SK-N-SH (cell line): ENCODE results near the gene NHS. TPM values are rescaled to one million over a fixed set of nuclear protein-coding genes. Genes with fewer than 3 reads are reported as not detected.
A peak's percentile ranks its signal among the peaks of the same experiment; 100 is the strongest.

ENCODE experiments used
- CTCF ChIA-PET: fragments of 300-600, 350-600 bp; formaldehyde crosslinking; extraction: SDS; loops from one replicate; lab custom pipeline; 2021; lab: Yijun Ruan, JAX
- POLR2A ChIA-PET: fragments of 350-600 bp; sonication (Branson Sonifier 250); formaldehyde crosslinking; extraction: SDS; loops from one replicate; lab custom pipeline; 2020; ENCODE audit warnings: antibody characterized with exemption, inconsistent platforms; lab: Yijun Ruan, JAX
- DNase-seq: peaks from one replicate; pipeline ENCODE4 v3.0.0; 2012
- H2AFZ ChIP-seq: fragments of 200-600 bp; sonication (generic); 2 replicates; pipeline ENCODE4 v1.8.1; 2016; ENCODE audit warnings: antibody characterized with exemption, mild to moderate bottlenecking, low read depth
- H3F3A ChIP-seq: fragments of 200-600 bp; sonication (generic); replicated peaks from 2 replicates; pipeline ENCODE3; 2016; ENCODE audit warnings: antibody characterized with exemption, mild to moderate bottlenecking; ENCODE audit not compliant: insufficient read depth
- H3K27ac ChIP-seq, 2 experiments: fragments of 200-500 bp in 1 of 2; fragments of 200-600 bp in 1 of 2; sonication (Bioruptor generic) in 1 of 2; sonication (generic), shearing (Covaris generic) in 1 of 2; 2 replicates each; pipeline versions ENCODE4 v1.5.1 to v1.6.1; 2014 to 2016; ENCODE audit warnings: low read depth in 2 of 2, inconsistent platforms in 1 of 2, low read length in 1 of 2, mild to moderate bottlenecking in 1 of 2, mixed read lengths in 1 of 2
- H3K27me3 ChIP-seq: fragments of 200-600 bp; sonication (generic), shearing (Covaris generic); 2 replicates; pipeline ENCODE4 v1.6.1; 2016; ENCODE audit warnings: mixed run types; ENCODE audit not compliant: insufficient read depth
- H3K36me3 ChIP-seq, 2 experiments: fragments of 200-500 bp in 1 of 2; fragments of 200-600 bp in 1 of 2; sonication (Bioruptor generic) in 1 of 2; sonication (generic) in 1 of 2; replicated peaks in 1 of 2; 2 replicates each; pipeline versions ENCODE3 to v1.5.1; 2014 to 2016; ENCODE audit warnings: low read length in 1 of 2, mild to moderate bottlenecking in 1 of 2; ENCODE audit not compliant: insufficient read depth in 2 of 2, control insufficient read depth in 1 of 2
- H3K4me1 ChIP-seq, 2 experiments: fragments of 200-500 bp in 1 of 2; fragments of 200-600 bp in 1 of 2; sonication (Bioruptor generic) in 1 of 2; sonication (generic), shearing (Covaris generic) in 1 of 2; 2 replicates each; pipeline versions ENCODE4 v1.5.1 to v1.6.1; 2014 to 2016; ENCODE audit warnings: low read depth in 1 of 2, low read length in 1 of 2, mixed run types in 1 of 2; ENCODE audit not compliant: insufficient read depth in 2 of 2, control insufficient read depth in 1 of 2
- H3K4me2 ChIP-seq: fragments of 200-600 bp; sonication (generic), shearing (Covaris generic); 2 replicates; pipeline ENCODE4 v1.6.1; 2017; ENCODE audit warnings: mixed run types
- H3K4me3 ChIP-seq, 2 experiments: fragments of 200-500 bp in 1 of 2; fragments of 200-600 bp in 1 of 2; sonication (Bioruptor generic) in 1 of 2; sonication (generic), shearing (Covaris generic) in 1 of 2; 2 replicates each; pipeline versions ENCODE4 v1.5.1 to v1.8.1; 2014 to 2016; ENCODE audit warnings: low read depth in 2 of 2, inconsistent platforms in 1 of 2, low read length in 1 of 2, mild to moderate bottlenecking in 1 of 2, mixed read lengths in 1 of 2, moderate library complexity in 1 of 2
- H3K79me2 ChIP-seq: fragments of 200-600 bp; sonication (generic); 2 replicates; pipeline ENCODE4 v1.8.1; 2017; ENCODE audit warnings: mild to moderate bottlenecking; ENCODE audit not compliant: insufficient read depth
- H3K9ac ChIP-seq: fragments of 200-600 bp; sonication (generic); 2 replicates; pipeline ENCODE4 v1.6.1; 2017; ENCODE audit warnings: mixed run types
- H3K9me2 ChIP-seq: fragments of 200-600 bp; sonication (generic); 2 replicates; pipeline ENCODE4 v1.6.1; 2017; ENCODE audit warnings: mixed run types
- H3K9me3 ChIP-seq: fragments of 200-600 bp; sonication (generic); 2 replicates; pipeline ENCODE4 v1.6.1; 2017; ENCODE audit warnings: mixed run types, mild to moderate bottlenecking, moderate library complexity
- H4K20me1 ChIP-seq: fragments of 200-600 bp; sonication (generic); 2 replicates; pipeline ENCODE4 v1.6.1; 2017; ENCODE audit warnings: mild to moderate bottlenecking, mixed run types; ENCODE audit not compliant: insufficient read depth
- FOXJ3 ChIP-seq: sonication (generic); formaldehyde crosslinking; IDR thresholded peaks from 2 replicates; pipeline ENCODE4 v1.5.1; 2020; ENCODE audit warnings: mild to moderate bottlenecking, missing genetic modification reagents
- GABPA ChIP-seq: IDR thresholded peaks from 2 replicates; pipeline ENCODE4 v1.4.0; 2012; ENCODE audit warnings: low read depth, mild to moderate bottlenecking
- JUND ChIP-seq: IDR thresholded peaks from 2 replicates; pipeline ENCODE4 v1.4.0; 2012
- MEF2A ChIP-seq: IDR thresholded peaks from 2 replicates; pipeline ENCODE4 v1.4.0; 2012; ENCODE audit warnings: low read depth, borderline replicate concordance
- NRF1 ChIP-seq: IDR thresholded peaks from 2 replicates; pipeline ENCODE4 v1.6.1; 2012; ENCODE audit warnings: low read depth, mild to moderate bottlenecking, low read length
- RAD21 ChIP-seq: IDR thresholded peaks from 2 replicates; pipeline ENCODE4 v1.6.1; 2012; ENCODE audit warnings: mild to moderate bottlenecking, low read length
- SMC3 ChIP-seq: IDR thresholded peaks from 2 replicates; pipeline ENCODE4 v1.6.1; 2012; ENCODE audit warnings: low read depth, low read length, improper control_type of control experiment
- TCF12 ChIP-seq: IDR thresholded peaks from 2 replicates; pipeline ENCODE4 v1.4.0; 2012
- YY1 ChIP-seq: IDR thresholded peaks from 2 replicates; pipeline ENCODE4 v1.4.0; 2012; ENCODE audit warnings: low read depth, mild to moderate bottlenecking
- WGBS: methylation state at CpG from one replicate; pipeline ENCODE4 v1.1.6; 2017; ENCODE audit warnings: low lambda C conversion rate; 5-methylcytosine and 5-hydroxymethylcytosine counted together
- polyA plus RNA-seq, 3 experiments: library from polyadenylated mRNA; depleted of rRNA; stranded (reverse); fragments of >200 nt; gene quantifications; 2 replicates each; pipeline ENCODE4 v1.2.3, GENCODE V29; 2012
- TF ChIP-seq, protein P1 (sequence below): IDR thresholded peaks from 2 replicates; pipeline ENCODE4 v1.4.0; 2012; ENCODE audit warnings: low read depth
- TF ChIP-seq, protein P2 (sequence below): IDR thresholded peaks from 2 replicates; pipeline ENCODE4; 2012
- TF ChIP-seq, protein P3 (sequence below): fragments of 150-350 bp; IDR thresholded peaks from 2 replicates; pipeline ENCODE4 v1.6.1; 2016; ENCODE audit warnings: mild to moderate bottlenecking, low read depth, low read length

The NHS gene
- polyA plus RNA-seq, 1 of the 3 experiments (the other 2 are of a cell fraction): 1.0 TPM

DNA sequence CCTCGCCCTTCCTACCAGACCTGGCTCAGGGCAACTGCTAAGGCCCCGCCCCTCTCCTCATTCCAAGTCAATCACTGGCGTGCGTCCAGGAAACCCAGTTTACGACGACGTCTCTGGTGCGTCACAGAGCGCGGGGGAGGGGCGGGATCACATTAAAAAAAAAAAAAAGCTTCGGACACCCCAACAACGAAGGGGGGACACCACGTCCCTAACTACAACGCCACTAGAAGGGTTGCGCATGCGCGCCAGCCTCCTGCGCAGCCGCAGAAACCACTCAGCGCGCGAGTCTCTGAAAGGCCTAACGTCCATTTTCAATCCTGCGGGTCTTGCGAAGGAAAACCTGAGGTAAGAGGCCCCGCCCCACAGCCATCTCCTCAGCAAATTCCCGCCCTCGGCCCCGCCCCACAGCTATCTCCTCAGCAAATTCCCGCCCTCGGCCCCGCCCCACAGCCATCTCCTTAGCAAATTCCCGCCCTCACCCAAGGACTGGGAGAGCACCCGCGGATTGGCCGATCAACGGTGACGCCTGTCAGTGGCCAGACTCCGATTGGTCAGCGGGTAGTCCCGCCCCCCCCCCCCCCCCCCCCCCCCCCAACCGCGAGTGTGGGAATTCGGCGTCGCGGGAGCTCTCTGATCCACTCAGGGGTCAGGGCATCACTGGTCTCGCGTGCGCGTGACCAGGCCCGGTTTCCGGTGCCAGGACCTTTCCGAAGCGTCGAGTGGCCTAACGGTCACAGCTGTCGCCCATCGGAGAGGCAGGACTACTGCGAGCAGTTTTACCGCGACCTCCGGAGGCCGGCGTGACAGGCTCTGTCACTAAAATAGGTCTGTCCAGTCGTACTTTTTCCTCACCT is 362.1 kb downstream of the NHS start, which contains the start of gene SCML1 (continued):
- TF ChIP-seq, protein P1, sequence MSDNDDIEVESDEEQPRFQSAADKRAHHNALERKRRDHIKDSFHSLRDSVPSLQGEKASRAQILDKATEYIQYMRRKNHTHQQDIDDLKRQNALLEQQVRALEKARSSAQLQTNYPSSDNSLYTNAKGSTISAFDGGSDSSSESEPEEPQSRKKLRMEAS: peak; percentile 43
- TF ChIP-seq FOXJ3 (CRISPR knock-in tag): no peak

DNA sequence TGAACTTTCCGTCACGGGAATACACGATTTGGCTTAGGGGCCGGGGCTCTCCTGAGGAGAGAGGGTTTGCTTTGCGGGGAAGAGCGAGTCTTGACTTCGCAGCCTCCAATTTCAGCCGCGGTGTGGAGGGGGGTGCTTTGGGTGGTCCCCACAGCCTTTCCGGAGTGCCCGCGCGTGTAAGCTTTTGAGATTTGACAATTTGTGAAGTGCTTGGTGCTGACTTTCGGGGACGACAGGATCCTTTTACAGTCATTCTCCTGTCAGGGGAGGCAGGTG is 362.6 kb downstream of the NHS start:
- H3K27ac ChIP-seq: peak overlapping the region; percentile 34 to 84
- TF ChIP-seq SMC3: no peak
- TF ChIP-seq, protein P2, sequence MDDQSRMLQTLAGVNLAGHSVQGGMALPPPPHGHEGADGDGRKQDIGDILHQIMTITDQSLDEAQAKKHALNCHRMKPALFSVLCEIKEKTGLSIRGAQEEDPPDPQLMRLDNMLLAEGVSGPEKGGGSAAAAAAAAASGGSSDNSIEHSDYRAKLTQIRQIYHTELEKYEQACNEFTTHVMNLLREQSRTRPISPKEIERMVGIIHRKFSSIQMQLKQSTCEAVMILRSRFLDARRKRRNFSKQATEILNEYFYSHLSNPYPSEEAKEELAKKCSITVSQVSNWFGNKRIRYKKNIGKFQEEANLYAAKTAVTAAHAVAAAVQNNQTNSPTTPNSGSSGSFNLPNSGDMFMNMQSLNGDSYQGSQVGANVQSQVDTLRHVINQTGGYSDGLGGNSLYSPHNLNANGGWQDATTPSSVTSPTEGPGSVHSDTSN: no peak
- no peak for TF ChIP-seq MEF2A
- no peak for TF ChIP-seq JUND
- no peak for TF ChIP-seq GABPA
- TF ChIP-seq YY1: no peak
- TF ChIP-seq TCF12: no peak
- TF ChIP-seq, protein P3, sequence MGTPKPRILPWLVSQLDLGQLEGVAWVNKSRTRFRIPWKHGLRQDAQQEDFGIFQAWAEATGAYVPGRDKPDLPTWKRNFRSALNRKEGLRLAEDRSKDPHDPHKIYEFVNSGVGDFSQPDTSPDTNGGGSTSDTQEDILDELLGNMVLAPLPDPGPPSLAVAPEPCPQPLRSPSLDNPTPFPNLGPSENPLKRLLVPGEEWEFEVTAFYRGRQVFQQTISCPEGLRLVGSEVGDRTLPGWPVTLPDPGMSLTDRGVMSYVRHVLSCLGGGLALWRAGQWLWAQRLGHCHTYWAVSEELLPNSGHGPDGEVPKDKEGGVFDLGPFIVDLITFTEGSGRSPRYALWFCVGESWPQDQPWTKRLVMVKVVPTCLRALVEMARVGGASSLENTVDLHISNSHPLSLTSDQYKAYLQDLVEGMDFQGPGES: no peak
- TF ChIP-seq RAD21: no peak
- TF ChIP-seq, protein P1: no peak
- no peak for TF ChIP-seq NRF1
- TF ChIP-seq, all 33 proteins: peak for 0
- Histone ChIP-seq H3K9ac (peak overlapping the region; percentile 71), H3K4me2 (peak overlapping the region; percentile 76), H2AFZ (peak overlapping the region; percentile 78), H3K4me3 (peak overlapping the region; percentile 65 to 68), H3F3A (no peaks in the 10 kb centered on the region), H3K9me3 (no peaks in the 10 kb centered on the region), H3K9me2 (no peaks in the 10 kb centered on the region), H3K79me2 (peaks cover 34% of the 10 kb centered on the region; the same call in 1 of the 2 replicates), H3K4me1 (no peaks in the 10 kb centered on the region; a peak in 1 of 4 replicates), H3K36me3 (no peaks in the 10 kb centered on the region), H3K27me3 (no peaks in the 10 kb centered on the region), H4K20me1 (no peaks in the 10 kb centered on the region)
- CTCF ChIA-PET: interaction anchor here (1.1 kb wide), 1 partner anchor 13 kb away, joined by 4 read pairs; no protein-coding TSS in a partner anchor
- POLR2A ChIA-PET: no interaction called here
- WGBS: 23% methylated on average over 15 of the region's 15 CpGs
- DNase-seq: no peak
